ENCODE measurements around the gene NR1D2. TPM values are rescaled to one million over a fixed set of nuclear protein-coding genes. Genes with fewer than 3 reads are reported as not detected.

The NR1D2 gene
- total and polyA plus RNA-seq, 2 of the 13 experiments (the other 11 are each of a cell fraction or from before 2014, with no cell fraction given) = 5.3 to 8.1 TPM

GRCh38 chr3:23916886-23917678 lies 28.0 kb upstream of the NR1D2 start, which contains the start of the genes NKIRAS1 and RPL15 (continued):
- TF ChIP-seq SKIL (CRISPR knock-in tag; IDR thresholded peaks at IDR 0.05; ENCODE audit: borderline replicate concordance) (no peak), ZNF562 (CRISPR knock-in tag; IDR thresholded peaks at IDR 0.05; ENCODE audit: borderline replicate concordance) (no peak), GATAD2A (CRISPR knock-in tag; IDR thresholded peaks at IDR 0.05) (peak; percentile 53; the same call in 1 of the 2 replicates), RFX1 (IDR thresholded peaks at IDR 0.05) (no peak), ATF2 (CRISPR knock-in tag; IDR thresholded peaks at IDR 0.05) (peak; percentile 79), ELK4 (CRISPR knock-in tag; IDR thresholded peaks at IDR 0.05; ENCODE audit: borderline replicate concordance) (0 out of 2 replicates have a peak, but pooled peaks have one; percentile 34), HNF4A (CRISPR knock-in tag; IDR thresholded peaks at IDR 0.05) (no peak), ZNF432 (CRISPR knock-in tag; IDR thresholded peaks at IDR 0.05; ENCODE audit: borderline replicate concordance) (no peak), TBX2 (CRISPR knock-in tag; IDR thresholded peaks at IDR 0.05; ENCODE audit: borderline replicate concordance) (peak; percentile 92), ZFP36L1 (CRISPR knock-in tag; IDR thresholded peaks at IDR 0.05) (no peak), HNF4G (IDR thresholded peaks at IDR 0.05; ENCODE audit: borderline replicate concordance, low read depth, low read length) (no peak), HNF4G (CRISPR knock-in tag; IDR thresholded peaks at IDR 0.05; ENCODE audit: borderline replicate concordance, low read depth) (no peak), MTA1 (CRISPR knock-in tag; IDR thresholded peaks at IDR 0.05; ENCODE audit: borderline replicate concordance) (no peak), MXD1 (CRISPR knock-in tag; IDR thresholded peaks at IDR 0.05) (peak; percentile 59; the same call in 1 of the 2 replicates), TFDP2 (CRISPR knock-in tag; IDR thresholded peaks at IDR 0.05) (peak; percentile 86), ZNF737 (CRISPR knock-in tag; IDR thresholded peaks at IDR 0.05; ENCODE audit: borderline replicate concordance) (peak; percentile 85; the same call in 1 of the 2 replicates), ZMYM4 (CRISPR knock-in tag; IDR thresholded peaks at IDR 0.05) (peak; percentile 82), CENPT (CRISPR knock-in tag; IDR thresholded peaks at IDR 0.05; ENCODE audit: low read depth) (peak; percentile 31; the same call in 1 of the 2 replicates), ZNF768 (CRISPR knock-in tag; IDR thresholded peaks at IDR 0.05) (peak; percentile 43; the same call in 1 of the 2 replicates), MTERF4 (CRISPR knock-in tag; IDR thresholded peaks at IDR 0.05) (no peak), NCOR1 (IDR thresholded peaks at IDR 0.05; ENCODE audit: borderline replicate concordance, low read length) (peak; percentile 45; the same call in 1 of the 2 replicates)

Data from HepG2 (cell line).